Memory B cell (primary cell): ENCODE measurements around the gene LEMD2.
A peak's percentile ranks its signal among the peaks of the same experiment; 100 is the strongest.

ENCODE experiments used
- ATAC-seq: fragments of 150-1000 bp; cut with Tn5 transposase; 2 replicates; pipeline ENCODE4 v1.10.0; 2021; ENCODE audit warnings: low read depth, mild to moderate bottlenecking, moderate library complexity
- DNase-seq, 2 donors: peaks; one replicate each; pipeline ENCODE4 v3.0.0; 2022; ENCODE audit warnings: low spot score in 2 of 2
- H3K27ac Mint-ChIP-seq: one replicate; pipeline ENCODE4 v1.8.0; 2022; ENCODE audit warnings: mild to moderate bottlenecking, moderate library complexity, mixed read lengths
- H3K27me3 Mint-ChIP-seq: one replicate; pipeline ENCODE4 v1.8.0; 2022; ENCODE audit warnings: mixed read lengths
- H3K36me3 Mint-ChIP-seq: one replicate; pipeline ENCODE4 v1.8.0; 2022; ENCODE audit warnings: mild to moderate bottlenecking, mixed read lengths
- H3K4me1 Mint-ChIP-seq: one replicate; pipeline ENCODE4 v1.8.0; 2022; ENCODE audit warnings: mixed read lengths
- H3K4me3 Mint-ChIP-seq: one replicate; pipeline ENCODE4 v1.8.0; 2022; ENCODE audit warnings: mild to moderate bottlenecking, moderate library complexity, mixed read lengths
- H3K9me3 Mint-ChIP-seq: one replicate; pipeline ENCODE4 v1.8.0; 2022; ENCODE audit warnings: mixed read lengths

The LEMD2 gene

GRCh38 chr6:33791620-33792019 lies 2.7 kb upstream of the LEMD2 start:
- Mint-ChIP-seq H3K27me3 (peaks cover 1% of the 10 kb centered on the region), H3K4me3 (no peak overlapping the region), H3K36me3 (peaks cover 2% of the 10 kb centered on the region), H3K4me1 (peaks cover 21% of the 10 kb centered on the region), H3K27ac (no peak overlapping the region), H3K9me3 (no peaks in the 10 kb centered on the region)
- ATAC-seq (no peak), DNase-seq (no peak)

- Mint-ChIP-seq H3K4me1 (peaks cover 27% of the 10 kb centered on the region), H3K9me3 (no peaks in the 10 kb centered on the region), H3K36me3 (peaks cover 2% of the 10 kb centered on the region), H3K4me3 (no peak overlapping the region), H3K27ac (no peak overlapping the region), H3K27me3 (no peaks in the 10 kb centered on the region)
- ATAC-seq: no peak
- no peak for DNase-seq
Observed at GRCh38 chr6:33790910-33791309, 2.0 kb upstream of the LEMD2 start.

GRCh38 chr6:33790379-33790778 lies 1.4 kb upstream of the LEMD2 start:
- H3K4me1 Mint-ChIP-seq: peaks cover 28% of the 10 kb centered on the region
- H3K36me3 Mint-ChIP-seq: peaks cover 2% of the 10 kb centered on the region
- DNase-seq (no peak), ATAC-seq (no peak)
- peak overlapping the region; percentile 11 for H3K4me3 Mint-ChIP-seq
- H3K9me3 Mint-ChIP-seq: no peaks in the 10 kb centered on the region
- no peak overlapping the region for H3K27ac Mint-ChIP-seq
- no peaks in the 10 kb centered on the region for H3K27me3 Mint-ChIP-seq

DNA sequence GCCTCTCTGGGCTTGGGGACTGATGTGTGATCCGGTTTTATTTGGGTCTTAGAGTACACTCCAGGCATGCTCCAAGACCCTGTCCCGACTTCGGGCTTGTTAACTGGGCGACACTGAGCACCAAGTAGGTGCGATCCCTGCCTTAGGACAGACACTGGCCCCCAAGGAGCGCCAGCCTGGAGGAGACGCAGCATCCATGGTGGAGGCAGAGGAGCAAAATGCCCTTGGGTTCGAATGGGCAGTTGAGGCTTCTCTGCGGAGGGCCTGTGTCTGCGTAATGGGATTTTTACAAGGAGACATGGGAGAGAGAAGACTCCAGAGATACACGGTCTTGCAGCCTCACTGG lies 593 bp upstream of the LEMD2 start:
- ATAC-seq (no peak), DNase-seq (no peak)
- H3K27ac Mint-ChIP-seq: peak overlapping the region; percentile 65
- H3K4me1 Mint-ChIP-seq: peaks cover 36% of the 10 kb centered on the region
- H3K27me3 Mint-ChIP-seq: no peaks in the 10 kb centered on the region
- no peaks in the 10 kb centered on the region for H3K9me3 Mint-ChIP-seq
- peaks cover 2% of the 10 kb centered on the region for H3K36me3 Mint-ChIP-seq
- peak overlapping the region; percentile 84 for H3K4me3 Mint-ChIP-seq

GRCh38 chr6:33787954-33788693 lies 806 bp downstream of the LEMD2 start:
- H3K4me3 Mint-ChIP-seq: peak overlapping the region; percentile 95
- peaks cover 10% of the 10 kb centered on the region for H3K36me3 Mint-ChIP-seq
- ATAC-seq (peak; percentile 36), DNase-seq (peak in 1 of 2 donors; percentile 27)
- H3K9me3 Mint-ChIP-seq: no peaks in the 10 kb centered on the region
- H3K27ac Mint-ChIP-seq: peak overlapping the region; percentile 93
- H3K27me3 Mint-ChIP-seq: no peaks in the 10 kb centered on the region
- H3K4me1 Mint-ChIP-seq: peaks cover 37% of the 10 kb centered on the region

- peak overlapping the region; percentile 95 for H3K4me3 Mint-ChIP-seq
- ATAC-seq (no peak), DNase-seq (no peak)
- H3K27ac Mint-ChIP-seq: peak overlapping the region; percentile 93
- H3K27me3 Mint-ChIP-seq: no peaks in the 10 kb centered on the region
- peaks cover 37% of the 10 kb centered on the region for H3K4me1 Mint-ChIP-seq
- H3K36me3 Mint-ChIP-seq: peaks cover 13% of the 10 kb centered on the region
- H3K9me3 Mint-ChIP-seq: no peaks in the 10 kb centered on the region
Observed at GRCh38 chr6:33787346-33787953, 1.5 kb downstream of the LEMD2 start.

- no peak for ATAC-seq
Observed at GRCh38 chr6:33786736-33787135, 2.2 kb downstream of the LEMD2 start.

GRCh38 chr6:33785778-33786177 lies 3.2 kb downstream of the LEMD2 start:
- ATAC-seq (no peak), DNase-seq (no peak)
- Mint-ChIP-seq H3K9me3 (no peaks in the 10 kb centered on the region), H3K4me3 (no peak overlapping the region), H3K27ac (no peak overlapping the region), H3K27me3 (no peaks in the 10 kb centered on the region), H3K4me1 (peaks cover 42% of the 10 kb centered on the region), H3K36me3 (peaks cover 20% of the 10 kb centered on the region)

More at GRCh38 chr6:33786736-33787135, 2.2 kb downstream of the LEMD2 start:
- no peak for DNase-seq
- Mint-ChIP-seq H3K4me3 (peak overlapping the region; percentile 17), H3K36me3 (peaks cover 18% of the 10 kb centered on the region), H3K27ac (no peak overlapping the region), H3K9me3 (no peaks in the 10 kb centered on the region), H3K27me3 (no peaks in the 10 kb centered on the region), H3K4me1 (peaks cover 42% of the 10 kb centered on the region)

DNA sequence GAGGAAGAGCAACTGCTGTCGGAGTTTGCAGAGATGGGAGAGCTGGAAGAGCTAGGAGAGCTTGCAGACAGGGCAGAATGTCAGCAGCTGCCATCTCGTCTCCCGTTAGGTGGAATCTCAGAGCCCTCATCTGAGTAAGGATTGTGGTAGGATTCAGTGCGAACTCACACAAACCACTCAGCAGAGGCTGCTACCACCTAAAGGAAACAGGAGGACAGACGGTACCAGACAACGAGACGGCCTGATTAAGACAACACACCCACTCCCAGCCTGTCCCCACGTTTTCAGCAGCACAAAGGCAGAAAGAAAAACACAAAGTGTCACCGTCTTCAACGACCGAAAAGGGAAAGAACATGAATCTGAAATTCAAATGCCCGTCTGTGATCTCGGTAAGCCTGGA lies 4.1 kb downstream of the LEMD2 start:
- H3K27me3 Mint-ChIP-seq: no peaks in the 10 kb centered on the region
- H3K36me3 Mint-ChIP-seq: peaks cover 24% of the 10 kb centered on the region
- peaks cover 39% of the 10 kb centered on the region for H3K4me1 Mint-ChIP-seq

GRCh38 chr6:33783781-33784520 lies 5.0 kb downstream of the LEMD2 start:
- peaks cover 35% of the 10 kb centered on the region for H3K4me1 Mint-ChIP-seq
- DNase-seq: no peak
- no peak for ATAC-seq
- no peaks in the 10 kb centered on the region for H3K27me3 Mint-ChIP-seq
- peaks cover 26% of the 10 kb centered on the region for H3K36me3 Mint-ChIP-seq
- H3K4me3 Mint-ChIP-seq: no peak overlapping the region
- no peak overlapping the region for H3K27ac Mint-ChIP-seq
- H3K9me3 Mint-ChIP-seq: no peaks in the 10 kb centered on the region

More for the DNA sequence above, 4.1 kb downstream of the LEMD2 start:
- Mint-ChIP-seq H3K27ac (no peak overlapping the region), H3K4me3 (no peak overlapping the region), H3K9me3 (no peaks in the 10 kb centered on the region)
- no peak for DNase-seq
- no peak for ATAC-seq

DNA sequence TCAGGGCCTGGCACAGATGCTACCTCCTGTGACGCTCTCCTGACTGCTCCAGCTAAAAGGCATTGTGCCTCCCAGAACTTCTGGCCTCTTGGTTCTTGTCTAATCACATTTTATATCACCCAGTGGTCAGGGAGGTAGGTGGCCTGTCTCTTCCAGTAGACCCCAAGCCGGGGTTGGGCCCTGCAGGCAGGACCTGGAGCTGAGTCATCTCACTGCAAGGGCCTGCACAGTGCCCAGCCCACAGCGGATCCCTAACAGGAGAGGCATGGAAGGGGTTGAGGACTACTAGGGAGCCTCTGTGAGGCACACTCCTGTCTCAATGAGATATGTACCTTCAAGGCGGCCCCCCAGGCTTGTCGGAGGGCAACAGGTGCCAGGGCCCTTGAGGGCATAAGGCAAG lies 6.4 kb downstream of the LEMD2 start:
- Mint-ChIP-seq H3K27ac (no peak overlapping the region), H3K27me3 (no peaks in the 10 kb centered on the region), H3K9me3 (no peaks in the 10 kb centered on the region), H3K4me1 (peaks cover 30% of the 10 kb centered on the region), H3K36me3 (peaks cover 27% of the 10 kb centered on the region), H3K4me3 (no peak overlapping the region)
- DNase-seq (no peak), ATAC-seq (no peak)

- H3K4me3 Mint-ChIP-seq: no peak overlapping the region
- no peaks in the 10 kb centered on the region for H3K9me3 Mint-ChIP-seq
- no peaks in the 10 kb centered on the region for H3K27me3 Mint-ChIP-seq
- DNase-seq: no peak
- peaks cover 19% of the 10 kb centered on the region for H3K4me1 Mint-ChIP-seq
- H3K27ac Mint-ChIP-seq: no peak overlapping the region
- peaks cover 32% of the 10 kb centered on the region for H3K36me3 Mint-ChIP-seq
- no peak for ATAC-seq
Observed at GRCh38 chr6:33781131-33781975, 7.6 kb downstream of the LEMD2 start.

GRCh38 chr6:33779895-33780294 lies 9.0 kb downstream of the LEMD2 start:
- Mint-ChIP-seq H3K9me3 (no peaks in the 10 kb centered on the region), H3K27ac (no peak overlapping the region), H3K4me3 (no peak overlapping the region), H3K27me3 (no peaks in the 10 kb centered on the region), H3K4me1 (peaks cover 10% of the 10 kb centered on the region), H3K36me3 (peaks cover 37% of the 10 kb centered on the region)
- DNase-seq (no peak), ATAC-seq (no peak)

DNA sequence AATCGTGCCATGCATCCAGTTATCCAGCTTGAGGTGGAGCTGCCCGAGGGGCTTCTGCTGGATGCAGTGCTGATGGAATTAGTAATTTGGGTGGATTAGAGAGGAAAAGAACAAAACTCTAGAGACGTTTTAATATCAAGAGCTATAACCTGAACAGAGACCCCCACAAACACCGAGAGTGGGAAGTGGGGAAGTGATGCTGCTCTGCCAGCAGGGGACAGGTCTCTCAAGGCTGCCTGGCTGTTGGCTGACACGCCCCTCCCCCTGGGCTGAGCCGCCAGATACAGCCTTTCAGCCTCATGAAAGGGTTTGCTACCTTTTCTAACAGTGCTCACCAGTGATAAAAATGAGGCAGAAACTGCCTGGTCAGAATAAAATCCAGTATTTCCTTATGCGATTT lies 9.6 kb downstream of the LEMD2 start:
- Mint-ChIP-seq H3K4me1 (peaks cover 5% of the 10 kb centered on the region), H3K36me3 (peaks cover 40% of the 10 kb centered on the region), H3K27me3 (no peaks in the 10 kb centered on the region), H3K4me3 (no peak overlapping the region), H3K27ac (no peak overlapping the region), H3K9me3 (no peaks in the 10 kb centered on the region)
- no peak for DNase-seq
- ATAC-seq: no peak
